Measurements from ENCODE around the gene RERE. TPM values are rescaled to one million over a fixed set of nuclear protein-coding genes. Genes with fewer than 3 reads are reported as not detected.

RERE gene
- polyA plus RNA-seq, 1 of the 3 experiments (the other 2 are of a cell fraction) = 8.1 TPM

- TF ChIP-seq REST (IDR thresholded peaks at IDR 0.05; ENCODE audit: low read depth, low read length) (no peak), CTCF (IDR thresholded peaks at IDR 0.05) (no peak)
These were observed 444.3 kb downstream of the RERE start (continued) for GRCh38 chr1:8373125-8373524.

GRCh38 chr1:8371372-8371991 lies 446.0 kb downstream of the RERE start:
- DNase-seq = no peak
- no peak overlapping the region for H3K9ac ChIP-seq
- no peak overlapping the region for H2AFZ ChIP-seq (ENCODE audit: low read depth)
- H3K4me3 ChIP-seq (ENCODE audit: low read depth in 2 of 2, low read length in 1 of 2) = no peak overlapping the region
- H3K27me3 ChIP-seq (ENCODE audit: insufficient read depth) = no peaks in the 10 kb centered on the region
- H3K79me2 ChIP-seq (ENCODE audit: insufficient read depth) = peaks cover 55% of the 10 kb centered on the region; the same call in 1 of the 2 replicates
- WGBS (ENCODE audit: low lambda C conversion rate) = 86% methylated on average over 7 of the region's 9 CpGs
- H3K4me1 ChIP-seq (ENCODE audit: control insufficient read depth in 1 of 2, insufficient read depth in 2 of 2, low read depth in 1 of 2, low read length in 1 of 2) = peaks cover 45 to 64% of the 10 kb centered on the region in 2 experiments
- H3K9me2 ChIP-seq = no peaks in the 10 kb centered on the region
- POLR2A ChIA-PET = no interaction called here
- peaks cover 27% of the 10 kb centered on the region; the same call in 1 of the 2 replicates for H4K20me1 ChIP-seq (ENCODE audit: insufficient read depth)
- H3F3A ChIP-seq (replicated peaks; ENCODE audit: insufficient read depth) = peaks cover 13% of the 10 kb centered on the region
- H3K27ac ChIP-seq (ENCODE audit: low read depth in 2 of 2, low read length in 1 of 2) = peak overlapping the region; percentile 50 to 90
- CTCF ChIA-PET = interaction anchor here (0.9 to 2.7 kb wide), 3 partner anchors 13 to 356 kb away, joined by 3 to 23 read pairs (median 3); no protein-coding TSS in a partner anchor
- H3K4me2 ChIP-seq = peak overlapping the region; percentile 19; the same call in 1 of the 2 replicates
- peaks cover 0 to 7% of the 10 kb centered on the region in 2 experiments for H3K36me3 ChIP-seq (replicated peaks in 1 of 2; ENCODE audit: control insufficient read depth in 1 of 2, insufficient read depth in 2 of 2, low read length in 1 of 2)
- no peaks in the 10 kb centered on the region for H3K9me3 ChIP-seq
- TF ChIP-seq ZBTB33 (IDR thresholded peaks at IDR 0.05; ENCODE audit: borderline replicate concordance, low read depth) (no peak), GATA2 (CRISPR knock-in tag; IDR thresholded peaks at IDR 0.05) (no peak)

Data from SK-N-SH (cell line).